DND-41 (cell line): ENCODE data around the gene ALCAM.

Experiments
- CTCF ChIP-seq: IDR thresholded peaks from 2 replicates; pipeline ENCODE4 v1.5.1; 2012; ENCODE audit warnings: borderline replicate concordance, low read length, moderate library complexity, mild to moderate bottlenecking; ENCODE audit not compliant: poor library complexity, severe bottlenecking; ENCODE audit errors: extremely low read depth
- EZH2 ChIP-seq: IDR thresholded peaks from 3 replicates; pipeline ENCODE4 v1.6.1; 2012; ENCODE audit warnings: borderline replicate concordance, low read depth, mild to moderate bottlenecking, moderate library complexity, low read length, inconsistent platforms; ENCODE audit not compliant: severe bottlenecking

- no peak for TF ChIP-seq CTCF
- no peak for TF ChIP-seq EZH2
Measured at GRCh38 chr3:105351821-105352220, 14.9 kb upstream of the ALCAM start.
